ENCODE data around the gene CNNM4.

The CNNM4 gene

GRCh38 chr2:96859099-96859649 lies 98.5 kb downstream of the CNNM4 start:
- Histone ChIP-seq H3K4me3 (ENCODE audit: low read length) (no peak overlapping the region), H3K27me3 (replicated peaks; ENCODE audit: control insufficient read depth, insufficient read depth, low read length) (no peaks in the 10 kb centered on the region), H3K9ac (ENCODE audit: low read length) (peak overlapping the region; percentile 86), H3K4me1 (ENCODE audit: control insufficient read depth, insufficient read depth, low read length) (peaks cover 39% of the 10 kb centered on the region), H3K9me3 (ENCODE audit: control insufficient read depth, low read length) (no peaks in the 10 kb centered on the region), H3K36me3 (ENCODE audit: control insufficient read depth, insufficient read depth, low read length, severe bottlenecking) (peaks cover 39% of the 10 kb centered on the region)
- DNase-seq (ENCODE audit: low read depth), result no peak

- peaks cover 44% of the 10 kb centered on the region for H3K36me3 ChIP-seq (ENCODE audit: control insufficient read depth, insufficient read depth, low read length, severe bottlenecking)
- H3K4me3 ChIP-seq (ENCODE audit: low read length), result no peak overlapping the region
- H3K4me1 ChIP-seq (ENCODE audit: control insufficient read depth, insufficient read depth, low read length), result peaks cover 39% of the 10 kb centered on the region
- no peaks in the 10 kb centered on the region for H3K9me3 ChIP-seq (ENCODE audit: control insufficient read depth, low read length)
- no peaks in the 10 kb centered on the region for H3K27me3 ChIP-seq (replicated peaks; ENCODE audit: control insufficient read depth, insufficient read depth, low read length)
- no peak for DNase-seq (ENCODE audit: low read depth)
- no peak overlapping the region for H3K9ac ChIP-seq (ENCODE audit: low read length)
Observed at GRCh38 chr2:96859681-96860064, 99.0 kb downstream of the CNNM4 start.

- Histone ChIP-seq H3K36me3 (ENCODE audit: control insufficient read depth, insufficient read depth, low read length, severe bottlenecking) (peaks cover 50% of the 10 kb centered on the region), H3K4me1 (ENCODE audit: control insufficient read depth, insufficient read depth, low read length) (peaks cover 37% of the 10 kb centered on the region), H3K9ac (ENCODE audit: low read length) (no peak overlapping the region), H3K9me3 (ENCODE audit: control insufficient read depth, low read length) (no peaks in the 10 kb centered on the region), H3K4me3 (ENCODE audit: low read length) (no peak overlapping the region), H3K27me3 (replicated peaks; ENCODE audit: control insufficient read depth, insufficient read depth, low read length) (no peaks in the 10 kb centered on the region)
- DNase-seq (ENCODE audit: low read depth), result no peak
Observed at GRCh38 chr2:96860065-96861029, 99.6 kb downstream of the CNNM4 start.

- Histone ChIP-seq H3K27me3 (replicated peaks; ENCODE audit: control insufficient read depth, insufficient read depth, low read length) (no peaks in the 10 kb centered on the region), H3K9ac (ENCODE audit: low read length) (no peak overlapping the region), H3K4me1 (ENCODE audit: control insufficient read depth, insufficient read depth, low read length) (peaks cover 37% of the 10 kb centered on the region), H3K9me3 (ENCODE audit: control insufficient read depth, low read length) (no peaks in the 10 kb centered on the region), H3K36me3 (ENCODE audit: control insufficient read depth, insufficient read depth, low read length, severe bottlenecking) (peaks cover 58% of the 10 kb centered on the region), H3K4me3 (ENCODE audit: low read length) (no peak overlapping the region)
- DNase-seq (ENCODE audit: low read depth), result no peak
Observed at GRCh38 chr2:96861074-96861473, 100.4 kb downstream of the CNNM4 start.

Measured in adipocyte (in vitro differentiated cells).